Esophagus squamous epithelium (tissue), 5 donors: Measurements from ENCODE around the gene NEB. TPM values are rescaled to one million over a fixed set of nuclear protein-coding genes. Genes with fewer than 3 reads are reported as not detected.

Experiments
- DNase-seq: peaks from one replicate; lab custom pipeline; 2025; lab: John Stamatoyannopoulos, UW
- H3K27ac ChIP-seq, 4 donors: fragments of 200-600 bp; sonication (generic); one replicate each; pipeline ENCODE4 v1.5.1; 2016 to 2019; ENCODE audit warnings: mild to moderate bottlenecking in 1 of 4
- H3K27me3 ChIP-seq, 4 donors: fragments of 200-600 bp; sonication (generic); 1 replicate in 3 of 4; 2 replicates in 1 of 4; pipeline versions ENCODE4 v1.5.1 to v1.6.0; 2017 to 2021; ENCODE audit warnings: antibody characterized with exemption in 1 of 4
- H3K36me3 ChIP-seq, 3 donors: fragments of 200-600 bp; sonication (generic); one replicate each; pipeline ENCODE4 v1.5.1; 2016 to 2019
- H3K4me1 ChIP-seq, 3 donors: fragments of 200-600 bp; sonication (generic); one replicate each; pipeline ENCODE4 v1.5.1; 2017 to 2019
- H3K4me3 ChIP-seq, 4 donors: fragments of 200-600 bp; sonication (generic); 1 replicate in 3 of 4; 2 replicates in 1 of 4; pipeline ENCODE4 v1.5.1; 2016 to 2019; ENCODE audit warnings: mild to moderate bottlenecking in 2 of 4, moderate library complexity in 1 of 4
- H3K9me3 ChIP-seq, 3 donors: fragments of 200-600 bp; sonication (generic); one replicate each; pipeline ENCODE4 v1.5.1; 2016 to 2019
- POLR2A ChIP-seq, 4 donors: fragments of 450-650 bp; IDR thresholded peaks; one replicate each; pipeline ENCODE4 v1.6.1; 2017; ENCODE audit warnings: antibody characterized with exemption in 4 of 4, mild to moderate bottlenecking in 4 of 4, moderate library complexity in 3 of 4
- WGBS, 2 donors: methylation state at CpG; one replicate each; pipeline ENCODE4 v1.1.5; 2018; 5-methylcytosine and 5-hydroxymethylcytosine counted together
- intact Hi-C: fragments of 100-400 bp; cut with DNase I; formaldehyde crosslinking; loops from one replicate; pipeline ENCODE4 v1.15.0; 2022
- total RNA-seq, 4 donors: library from RNA; depleted of rRNA; stranded (reverse); fragments of >200 nt; gene quantifications; one replicate each; pipeline ENCODE4 v1.1.0, GENCODE V29; 2016
- TF ChIP-seq, protein P1 (sequence below), 6 experiments: fragments of 450-650 bp in 4 of 6; fragments of 200-600 bp in 2 of 6; sonication (generic) in 2 of 6; IDR thresholded peaks; one replicate each; pipeline ENCODE4 v1.5.1; 2016 to 2019; ENCODE audit warnings: antibody characterized with exemption in 6 of 6, mild to moderate bottlenecking in 4 of 6, moderate library complexity in 4 of 6
- donor health status: DM: yes; HTN: yes; CAD: no.

Gene NEB
- total RNA-seq, 4 donors from 2014 or later = 0.23 to 1.1 (median 0.61) TPM

GRCh38 chr2:151760139-151760650 lies 25.9 kb upstream of the NEB start:
- no peak overlapping the region for H3K27ac ChIP-seq
- H3K9me3 ChIP-seq = no peaks in the 10 kb centered on the region
- H3K4me1 ChIP-seq = no peaks in the 10 kb centered on the region
- intact Hi-C loops = no loop called here
- TF ChIP-seq, protein P1, sequence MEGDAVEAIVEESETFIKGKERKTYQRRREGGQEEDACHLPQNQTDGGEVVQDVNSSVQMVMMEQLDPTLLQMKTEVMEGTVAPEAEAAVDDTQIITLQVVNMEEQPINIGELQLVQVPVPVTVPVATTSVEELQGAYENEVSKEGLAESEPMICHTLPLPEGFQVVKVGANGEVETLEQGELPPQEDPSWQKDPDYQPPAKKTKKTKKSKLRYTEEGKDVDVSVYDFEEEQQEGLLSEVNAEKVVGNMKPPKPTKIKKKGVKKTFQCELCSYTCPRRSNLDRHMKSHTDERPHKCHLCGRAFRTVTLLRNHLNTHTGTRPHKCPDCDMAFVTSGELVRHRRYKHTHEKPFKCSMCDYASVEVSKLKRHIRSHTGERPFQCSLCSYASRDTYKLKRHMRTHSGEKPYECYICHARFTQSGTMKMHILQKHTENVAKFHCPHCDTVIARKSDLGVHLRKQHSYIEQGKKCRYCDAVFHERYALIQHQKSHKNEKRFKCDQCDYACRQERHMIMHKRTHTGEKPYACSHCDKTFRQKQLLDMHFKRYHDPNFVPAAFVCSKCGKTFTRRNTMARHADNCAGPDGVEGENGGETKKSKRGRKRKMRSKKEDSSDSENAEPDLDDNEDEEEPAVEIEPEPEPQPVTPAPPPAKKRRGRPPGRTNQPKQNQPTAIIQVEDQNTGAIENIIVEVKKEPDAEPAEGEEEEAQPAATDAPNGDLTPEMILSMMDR (IDR thresholded peaks at IDR 0.05) = no peak
- no peak for TF ChIP-seq POLR2A (IDR thresholded peaks at IDR 0.05)
- DNase-seq = no peak
- 75 to 82% methylated on average over 10 to 11 of the region's 11 CpGs for WGBS, 2 donors
- H3K27me3 ChIP-seq = no peaks in the 10 kb centered on the region
- H3K4me3 ChIP-seq = no peak overlapping the region
- no peaks in the 10 kb centered on the region for H3K36me3 ChIP-seq

- H3K27ac ChIP-seq = no peak overlapping the region
- intact Hi-C loops = no loop called here
- no peak for TF ChIP-seq POLR2A (IDR thresholded peaks at IDR 0.05)
- WGBS, 2 donors = 80 to 81% methylated on average over 3 of the region's 3 CpGs
- no peaks in the 10 kb centered on the region for H3K27me3 ChIP-seq
- H3K36me3 ChIP-seq = no peaks in the 10 kb centered on the region
- DNase-seq = no peak
- H3K4me1 ChIP-seq = no peaks in the 10 kb centered on the region
- H3K9me3 ChIP-seq = no peaks in the 10 kb centered on the region
- no peak overlapping the region for H3K4me3 ChIP-seq
These were observed 24.5 kb upstream of the NEB start for GRCh38 chr2:151758744-151759143.

GRCh38 chr2:151757861-151758260 lies 23.6 kb upstream of the NEB start:
- no peaks in the 10 kb centered on the region for H3K27me3 ChIP-seq
- intact Hi-C loops = no loop called here
- no peaks in the 10 kb centered on the region for H3K36me3 ChIP-seq
- TF ChIP-seq, protein P1 (IDR thresholded peaks at IDR 0.05) = no peak
- TF ChIP-seq POLR2A (IDR thresholded peaks at IDR 0.05) = no peak
- H3K9me3 ChIP-seq = no peaks in the 10 kb centered on the region
- no peak for DNase-seq
- H3K4me1 ChIP-seq = no peaks in the 10 kb centered on the region
- H3K27ac ChIP-seq = no peak overlapping the region
- WGBS, 2 donors = 15 to 23% methylated on average over 1 of the region's 1 CpG
- H3K4me3 ChIP-seq = no peak overlapping the region

GRCh38 chr2:151756820-151757219 lies 22.5 kb upstream of the NEB start:
- no peak overlapping the region for H3K4me3 ChIP-seq
- no peak for TF ChIP-seq POLR2A (IDR thresholded peaks at IDR 0.05)
- TF ChIP-seq, protein P1 (IDR thresholded peaks at IDR 0.05) = no peak
- no peaks in the 10 kb centered on the region for H3K27me3 ChIP-seq
- no peaks in the 10 kb centered on the region for H3K4me1 ChIP-seq
- no peaks in the 10 kb centered on the region for H3K36me3 ChIP-seq
- no peaks in the 10 kb centered on the region for H3K9me3 ChIP-seq
- no peak for DNase-seq
- intact Hi-C loops = no loop called here
- 100% methylated on average over 2 of the region's 2 CpGs for WGBS, 2 donors
- H3K27ac ChIP-seq = no peak overlapping the region

DNA sequence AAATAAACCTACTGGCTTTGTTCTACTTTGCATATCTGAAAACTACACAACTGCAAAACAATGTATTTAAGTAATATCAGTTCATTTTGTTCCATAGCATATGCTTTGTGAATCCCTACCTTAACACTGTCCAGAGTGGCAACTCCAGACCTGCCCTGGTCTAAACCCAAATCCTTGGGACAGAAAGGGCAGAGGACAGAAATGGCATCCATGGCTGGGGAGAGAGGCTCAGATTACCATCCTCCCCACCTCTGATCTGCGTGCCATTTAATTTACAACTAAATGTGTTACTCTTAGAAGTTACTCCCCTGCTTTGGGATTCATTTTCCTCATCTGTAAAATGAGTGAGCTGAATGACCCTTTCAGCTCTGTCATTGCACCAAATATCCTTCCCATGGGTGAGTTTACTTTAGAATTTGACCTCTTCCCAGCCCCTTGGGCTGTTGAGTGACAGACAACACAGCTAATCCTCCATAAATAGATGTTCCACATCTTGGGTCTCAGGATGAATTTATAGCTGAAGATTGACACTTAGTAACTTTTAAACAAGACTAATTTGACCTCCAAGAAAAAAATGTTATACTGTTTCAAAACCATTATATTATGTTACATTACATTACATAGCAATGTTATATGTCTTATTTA lies 20.1 kb upstream of the NEB start:
- Histone ChIP-seq H3K4me3 (no peak overlapping the region), H3K9me3 (no peaks in the 10 kb centered on the region), H3K27ac (no peak overlapping the region), H3K4me1 (no peaks in the 10 kb centered on the region), H3K36me3 (no peaks in the 10 kb centered on the region), H3K27me3 (no peaks in the 10 kb centered on the region)
- no peak for TF ChIP-seq POLR2A (IDR thresholded peaks at IDR 0.05)
- TF ChIP-seq, protein P1 (IDR thresholded peaks at IDR 0.05) = no peak
- WGBS, 2 donors = 87 to 94% methylated on average over 1 of the region's 1 CpG
- no peak for DNase-seq
- intact Hi-C loops = no loop called here
